ENCODE results near the gene PSKH1. TPM values are rescaled to one million over a fixed set of nuclear protein-coding genes. Genes with fewer than 3 reads are reported as not detected.

The PSKH1 gene
- total and polyA plus RNA-seq, 9 of the 15 experiments (the other 6 are each of a cell fraction or from before 2014, with no cell fraction given) = 0.96 to 20.9 (median 9.4) TPM

- peaks cover 7 to 66% of the 10 kb centered on the region in 2 experiments; a peak in 4 of 5 replicates for H3K4me1 ChIP-seq (replicated peaks in 1 of 2; ENCODE audit: control insufficient read depth in 2 of 2, insufficient read depth in 2 of 2, low read length in 2 of 2)
- H3K27ac ChIP-seq (ENCODE audit: extremely low read depth, low read depth, low read length) = no peak overlapping the region
- peaks cover 16% of the 10 kb centered on the region; the same call in 1 of the 2 replicates for H4K20me1 ChIP-seq (replicated peaks; ENCODE audit: control insufficient read depth, insufficient read depth, low read length)
- 95% methylated on average over 23 of the region's 24 CpGs for WGBS (ENCODE audit: insufficient coverage, low coverage, missing lambda C conversion rate)
- no peaks in the 10 kb centered on the region for H3K27me3 ChIP-seq (ENCODE audit: control insufficient read depth in 2 of 2, insufficient read depth in 2 of 2, low read length in 2 of 2)
- H3K9ac ChIP-seq (ENCODE audit: insufficient read depth in 1 of 2, low read depth in 2 of 2, low read length in 2 of 2) = peak overlapping the region in 1 of 2 experiments; percentile 27; a peak in 1 of 4 replicates
- no peaks in the 10 kb centered on the region; the same call in 1 of the 2 replicates for H3K9me3 ChIP-seq (replicated peaks; ENCODE audit: control insufficient read depth, insufficient read depth, low read depth, low read length)
- ChIA-PET POLR2A (interaction anchor here (1.0 to 1.8 kb wide), 4 partner anchors 9 to 54 kb away, joined by 3 to 7 read pairs (median 4); partner anchors contain the start of gene DPEP2), CTCF (ENCODE audit: low intra/inter-chr PET ratio) (interaction anchor here (0.7 kb wide), 1 partner anchor 54 kb away, joined by 3 read pairs; no protein-coding TSS in a partner anchor)
- FAIRE-seq = no peak
- H3K9me1 ChIP-seq (ENCODE audit: control insufficient read depth, insufficient read depth, low read length) = no peaks in the 10 kb centered on the region
- H3K79me2 ChIP-seq (ENCODE audit: control insufficient read depth, insufficient read depth, low read length) = no peaks in the 10 kb centered on the region
- DNase-seq (ENCODE audit: extremely low read depth in 1 of 4, low spot score in 3 of 4) = no peak
- intact Hi-C loops (cut with micrococcal nuclease) (no loop called here), in situ Hi-C loops (cut with MboI) (no loop called here)
- no peak overlapping the region for H3K4me3 ChIP-seq
- H3K4me2 ChIP-seq (ENCODE audit: insufficient read depth, low read length) = no peak overlapping the region
- no peak overlapping the region for H2AFZ ChIP-seq (ENCODE audit: low read depth, low read length)
- peaks cover 85% of the 10 kb centered on the region; the same call in 2 of the 3 replicates for H3K36me3 ChIP-seq (ENCODE audit: control insufficient read depth, insufficient read depth, low read length)
- no TSS peak for BruUV-seq (replicated peaks)
- ATAC-seq = no peak
- no peak for TF ChIP-seq TAF15 (IDR thresholded peaks at IDR 0.05; ENCODE audit: low read depth, low read length)
- no peak for TF ChIP-seq HDAC2 (IDR thresholded peaks at IDR 0.05)
- no peak for TF ChIP-seq HDAC3 (IDR thresholded peaks at IDR 0.05; ENCODE audit: borderline replicate concordance, partially characterized antibody)
- no peak for TF ChIP-seq PBX2 (CRISPR knock-in tag; IDR thresholded peaks at IDR 0.05; ENCODE audit: low read depth)
- no peak for TF ChIP-seq PBX2 (tag; conservative IDR thresholded peaks at IDR 0.05; ENCODE audit: low read depth)
- no peak for TF ChIP-seq ASH1L (IDR thresholded peaks at IDR 0.05; ENCODE audit: borderline replicate concordance, low read depth, partially characterized antibody)
- TF ChIP-seq ZNF212 (CRISPR knock-in tag; IDR thresholded peaks at IDR 0.05) = no peak
- no peak for TF ChIP-seq ZNF696 (CRISPR knock-in tag; conservative IDR thresholded peaks at IDR 0.05)
- no peak for TF ChIP-seq CHD4 (IDR thresholded peaks at IDR 0.05; ENCODE audit: insufficient read depth, insufficient replicate concordance, low read depth, low read length, poor library complexity, severe bottlenecking)
- no peak for TF ChIP-seq MEIS2 (IDR thresholded peaks at IDR 0.05; ENCODE audit: partially characterized antibody)
- no peak for TF ChIP-seq MAFF (IDR thresholded peaks at IDR 0.05; ENCODE audit: low read length)
- TF ChIP-seq ELK1 (CRISPR knock-in tag; IDR thresholded peaks at IDR 0.05) = no peak
- no peak for TF ChIP-seq DNMT1 (IDR thresholded peaks at IDR 0.05)
Observed at GRCh38 chr16:67945392-67945933, 52.4 kb downstream of the PSKH1 start.
